H1 (cell line): ENCODE data around the gene BIRC2.

ENCODE experiments used
- CHD1 ChIP-seq: IDR thresholded peaks from 2 replicates; pipeline ENCODE4 v1.6.1; 2012; ENCODE audit warnings: low read depth, low read length, improper control_type of control experiment
- CTCF ChIP-seq, 3 experiments: IDR thresholded peaks; 1 replicate in 2 of 3; 2 replicates in 1 of 3; pipeline versions ENCODE4 v1.5.1 to v1.6.1; 2011; ENCODE audit warnings: low read length in 3 of 3, mild to moderate bottlenecking in 3 of 3, inconsistent platforms in 2 of 3, low read depth in 1 of 3, moderate library complexity in 1 of 3; ENCODE audit not compliant: insufficient read depth in 1 of 3; ENCODE audit errors: control extremely low read depth in 1 of 3
- NRF1 ChIP-seq: IDR thresholded peaks from 2 replicates; pipeline ENCODE4 v1.6.1; 2011; ENCODE audit warnings: mild to moderate bottlenecking, low read depth, low read length, improper control_type of control experiment
- POLR2AphosphoS5 ChIP-seq: IDR thresholded peaks from 2 replicates; pipeline ENCODE4 v1.6.1; 2011; ENCODE audit warnings: low read depth, low read length
- RFX5 ChIP-seq: IDR thresholded peaks from 2 replicates; pipeline ENCODE4 v1.6.1; 2011; ENCODE audit warnings: low read depth, low read length, improper control_type of control experiment, borderline replicate concordance
- SAP30 ChIP-seq: fragments of 300-600 bp; sonication (generic); IDR thresholded peaks from 2 replicates; pipeline ENCODE4 v1.7.1; 2012; ENCODE audit warnings: low read length, moderate library complexity, mild to moderate bottlenecking, inconsistent platforms; ENCODE audit not compliant: insufficient read depth, insufficient replicate concordance
- SP4 ChIP-seq: IDR thresholded peaks from 2 replicates; pipeline ENCODE4 v1.6.1; 2012; ENCODE audit warnings: low read length, inconsistent platforms
- USF2 ChIP-seq: IDR thresholded peaks from 2 replicates; pipeline ENCODE4 v1.6.1; 2011; ENCODE audit warnings: low read length, improper control_type of control experiment

- TF ChIP-seq CHD1 (no peak), SP4 (no peak), RFX5 (no peak), NRF1 (no peak), CTCF (IDR thresholded peaks at IDR 0.05; ENCODE audit: control extremely low read depth in 1 of 3, insufficient read depth in 1 of 3, low read depth in 1 of 3, low read length in 3 of 3) (no peak), SAP30 (no peak), POLR2AphosphoS5 (no peak), USF2 (no peak)
Observed at GRCh38 chr11:102312667-102313066, 34.3 kb upstream of the BIRC2 start.
